WI38 (cell line): ENCODE measurements around the gene TTC28.

Experiments used
- H3K4me3 ChIP-seq: 2 replicates; pipeline ENCODE4 v1.5.1; 2011; ENCODE audit warnings: low read depth, mild to moderate bottlenecking, control low read depth, low read length
- CTCF ChIP-seq: IDR thresholded peaks from 2 replicates; pipeline ENCODE4 v1.5.1; 2012; ENCODE audit warnings: low read depth, mild to moderate bottlenecking, control low read depth, low read length

TTC28 gene

GRCh38 chr22:28444659-28445058 lies 235.0 kb downstream of the TTC28 start:
- no peak for TF ChIP-seq CTCF
- H3K4me3 ChIP-seq = no peak overlapping the region

GRCh38 chr22:28443526-28443876 lies 236.1 kb downstream of the TTC28 start:
- no peak for TF ChIP-seq CTCF
- H3K4me3 ChIP-seq = peak overlapping the region; percentile 55

- H3K4me3 ChIP-seq = peak overlapping the region; percentile 55
- TF ChIP-seq CTCF = no peak
Measured at GRCh38 chr22:28442711-28443525, 236.7 kb downstream of the TTC28 start.

GRCh38 chr22:28442264-28442710 lies 237.4 kb downstream of the TTC28 start:
- peak; percentile 79 for TF ChIP-seq CTCF
- peak overlapping the region; percentile 55 for H3K4me3 ChIP-seq

- TF ChIP-seq CTCF = no peak
- H3K4me3 ChIP-seq = peak overlapping the region; percentile 55
Measured at GRCh38 chr22:28441720-28442263, 237.8 kb downstream of the TTC28 start.

- H3K4me3 ChIP-seq = no peak overlapping the region
- no peak for TF ChIP-seq CTCF
Measured at GRCh38 chr22:28440592-28441390, 238.8 kb downstream of the TTC28 start.

- H3K4me3 ChIP-seq = no peak overlapping the region
- no peak for TF ChIP-seq CTCF
Measured at GRCh38 chr22:28438183-28438768, 241.4 kb downstream of the TTC28 start.
